HPDE6-E6E7 (cell line): ENCODE data around the gene HEBP2.
A peak's percentile ranks its signal among the peaks of the same experiment; 100 is the strongest.
"Not testable (repeated sequence)": the region's sequence is repeated elsewhere in the genome, so short reads cannot be mapped to it uniquely, and the experiment has no call there.

Experiments used
- DNase-seq: peaks from one replicate; pipeline ENCODE4 v3.0.0; 2011; ENCODE audit warnings: missing footprints; ENCODE audit errors: extremely low spot score

The HEBP2 gene, protein sequence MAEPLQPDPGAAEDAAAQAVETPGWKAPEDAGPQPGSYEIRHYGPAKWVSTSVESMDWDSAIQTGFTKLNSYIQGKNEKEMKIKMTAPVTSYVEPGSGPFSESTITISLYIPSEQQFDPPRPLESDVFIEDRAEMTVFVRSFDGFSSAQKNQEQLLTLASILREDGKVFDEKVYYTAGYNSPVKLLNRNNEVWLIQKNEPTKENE

DNA sequence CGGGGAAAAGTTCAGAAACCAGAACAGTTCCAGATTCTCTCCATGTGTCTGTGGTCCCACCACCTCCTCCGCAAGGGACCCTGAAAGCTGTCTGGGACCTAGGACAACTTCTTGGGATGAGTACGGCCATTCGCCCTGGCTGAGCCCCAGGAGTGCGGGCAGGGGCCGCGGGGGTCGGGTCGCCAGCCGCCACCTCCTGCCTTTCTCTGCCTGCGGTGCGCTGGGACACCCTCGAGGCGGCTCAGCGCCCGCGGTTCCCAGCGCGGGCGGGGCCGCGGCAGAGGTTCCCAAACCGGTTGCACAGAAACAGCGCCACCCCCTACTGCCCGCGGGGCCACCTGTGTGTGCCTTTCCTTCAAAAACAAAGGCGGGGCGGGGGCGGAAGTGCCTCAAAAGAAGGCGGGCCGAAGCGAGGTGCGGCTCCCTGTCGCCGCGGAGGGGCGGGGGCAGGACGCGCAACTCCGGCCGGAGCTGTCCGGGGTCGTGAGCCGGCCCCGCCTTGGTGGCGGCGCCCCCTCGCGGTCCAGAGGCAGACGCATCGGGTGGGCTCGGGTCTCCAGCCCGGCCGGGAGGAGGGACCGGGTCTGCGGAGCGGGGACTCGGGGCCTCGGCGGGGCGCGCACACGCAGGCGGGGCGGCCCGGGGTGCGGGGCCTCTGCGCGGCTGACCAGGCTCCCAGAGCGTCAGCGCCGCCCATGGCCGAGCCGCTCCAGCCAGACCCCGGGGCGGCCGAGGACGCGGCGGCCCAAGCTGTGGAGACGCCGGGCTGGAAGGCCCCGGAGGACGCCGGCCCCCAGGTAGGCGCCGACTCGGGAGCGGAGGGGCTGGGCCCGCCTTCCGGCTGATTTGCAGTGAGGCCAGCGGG, at the start of gene HEBP2:
Gene HEBP2, plus strand, starts transcription at position 423 of the 865 bp plus-strand sequence. Its CDS starts 273 bp downstream, at position 696.
- DNase-seq = peak; percentile 84

DNA sequence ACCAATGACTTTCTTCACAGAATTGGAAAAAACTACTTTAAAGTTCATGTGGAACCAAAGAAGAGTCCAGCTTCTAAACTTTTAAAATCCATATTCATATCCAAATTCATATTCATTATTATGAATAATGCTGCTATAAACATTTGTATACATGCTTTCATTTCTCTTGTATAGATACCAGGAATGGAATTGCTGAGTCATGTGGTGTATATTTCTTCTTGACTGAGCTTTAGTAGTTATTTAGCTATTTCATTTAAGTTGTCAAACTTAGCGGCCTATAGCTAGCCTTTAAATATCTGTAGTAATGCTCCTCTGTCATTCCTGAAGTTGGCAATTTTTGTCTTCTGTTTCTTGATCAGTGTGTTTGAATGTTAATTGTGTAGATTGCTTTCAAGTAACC, 46.1 kb upstream of the HEBP2 start:
- DNase-seq = no peak

- DNase-seq = not testable (repeated sequence)
Measured at GRCh38 chr6:138368684-138369083, 35.3 kb upstream of the HEBP2 start.

GRCh38 chr6:138370631-138371451, 33.2 kb upstream of the HEBP2 start:
- no peak for DNase-seq

DNA sequence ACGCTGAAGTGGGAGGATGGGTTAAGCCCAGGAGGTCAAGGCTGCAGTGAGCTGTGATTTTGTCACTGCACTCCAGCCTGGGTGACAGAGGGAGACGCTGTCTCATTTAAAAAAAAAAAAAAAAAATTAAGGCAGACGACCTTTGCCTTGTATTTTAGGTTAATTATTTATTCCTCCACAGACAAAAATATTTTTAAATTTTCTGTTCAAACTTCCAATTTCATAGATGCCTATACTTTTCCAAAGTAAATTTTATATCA, 32.6 kb upstream of the HEBP2 start:
- no peak for DNase-seq

DNA sequence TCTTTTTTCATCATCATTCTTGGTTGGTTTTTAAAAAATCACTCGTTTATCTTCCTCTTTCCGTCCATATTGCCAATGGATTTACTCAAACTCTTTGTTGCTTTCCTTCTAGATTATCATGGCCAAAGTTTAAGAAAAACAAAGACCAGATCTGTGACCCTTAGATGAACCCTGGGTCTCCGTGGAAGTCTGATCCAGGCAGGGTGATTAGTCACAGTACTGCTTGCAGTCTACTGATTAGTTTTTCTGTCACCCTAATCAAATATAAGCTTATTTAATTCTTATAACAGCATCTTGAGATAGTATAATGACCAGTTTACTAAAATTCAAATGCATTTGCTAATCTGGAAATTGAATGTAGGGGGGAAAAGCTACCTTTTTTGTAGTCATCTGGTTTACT, 32.3 kb upstream of the HEBP2 start:
- peak; percentile 29 for DNase-seq

DNA sequence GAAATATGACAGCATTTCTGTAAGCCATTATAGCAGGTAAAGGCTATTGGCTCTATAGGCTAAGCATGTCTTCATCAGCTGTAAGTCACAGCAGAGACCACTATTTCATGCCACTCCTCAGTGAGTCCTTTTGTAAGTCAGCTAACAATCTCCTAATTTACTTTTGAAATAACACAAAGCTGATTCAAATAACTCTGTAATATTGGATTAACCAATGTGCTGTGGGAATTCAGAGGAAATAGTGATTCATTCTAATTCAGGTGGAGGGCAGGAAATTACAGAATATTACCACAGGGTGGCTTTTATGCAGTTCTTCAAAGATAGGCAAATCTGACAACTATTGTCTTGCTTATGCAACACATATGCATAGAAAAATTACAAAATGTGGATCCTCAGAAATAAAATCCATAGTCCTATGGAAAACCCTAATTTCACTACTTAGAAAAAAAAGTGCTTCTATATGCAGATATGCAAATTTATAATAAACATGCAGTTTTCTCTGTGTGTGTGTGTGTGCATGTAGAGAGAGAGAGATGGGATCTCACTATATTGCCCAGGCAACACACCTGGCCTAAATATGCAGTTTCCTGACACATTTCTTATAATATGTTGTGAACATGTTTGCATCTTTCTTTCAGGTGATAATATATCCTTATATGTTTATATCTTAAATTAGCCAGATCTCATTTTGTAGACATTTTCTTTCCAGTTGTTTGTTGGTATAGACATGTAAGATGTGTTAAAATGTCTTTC, 31.1 kb upstream of the HEBP2 start:
- DNase-seq = no peak

- DNase-seq = no peak
Measured at GRCh38 chr6:138374230-138374629, 29.8 kb upstream of the HEBP2 start.

GRCh38 chr6:138374815-138375214, 29.2 kb upstream of the HEBP2 start:
- no peak for DNase-seq

DNA sequence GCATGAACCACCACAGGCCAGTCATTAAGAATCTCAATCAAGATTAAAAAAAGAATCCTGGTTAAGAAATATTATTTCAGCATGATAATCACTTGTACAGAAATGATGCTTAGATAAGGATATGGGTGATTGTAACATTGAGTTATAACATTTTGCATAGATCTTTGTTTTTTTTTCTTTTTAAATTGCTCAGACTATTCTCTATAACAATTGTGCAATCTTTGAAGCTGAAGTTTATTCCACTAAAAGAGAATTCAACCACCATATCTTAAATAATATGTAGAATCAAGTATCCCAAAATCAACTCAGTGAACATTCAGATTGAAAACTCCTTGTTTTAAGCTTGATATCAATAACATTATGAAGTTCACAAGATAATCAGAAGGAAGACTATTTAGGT, 27.0 kb upstream of the HEBP2 start:
- no peak for DNase-seq

DNA sequence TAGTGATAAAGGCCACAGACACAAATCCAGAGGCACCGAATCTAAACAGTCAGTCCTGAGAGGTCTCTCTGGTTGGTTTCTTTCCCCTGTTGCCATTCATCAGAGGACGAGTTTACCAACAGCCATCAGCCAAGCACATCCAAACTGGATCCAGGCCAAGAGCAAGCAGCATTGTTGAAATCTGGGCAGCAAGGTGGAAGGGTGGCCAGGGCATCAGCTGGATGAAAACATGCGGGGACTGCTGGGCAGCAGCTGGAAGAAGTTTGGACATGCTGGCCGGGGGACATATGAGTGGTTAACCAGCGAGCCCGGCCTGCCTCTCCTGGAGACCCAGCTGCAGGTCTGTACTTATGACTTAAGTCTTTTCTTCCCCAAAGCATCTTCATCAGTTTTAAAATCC, 26.2 kb upstream of the HEBP2 start, which contains the start of gene SMIM28:
Gene SMIM28, plus strand, starts transcription at position 62 of the 400 bp plus-strand sequence. Its CDS starts 168 bp downstream, at position 230.
- DNase-seq = no peak

DNA sequence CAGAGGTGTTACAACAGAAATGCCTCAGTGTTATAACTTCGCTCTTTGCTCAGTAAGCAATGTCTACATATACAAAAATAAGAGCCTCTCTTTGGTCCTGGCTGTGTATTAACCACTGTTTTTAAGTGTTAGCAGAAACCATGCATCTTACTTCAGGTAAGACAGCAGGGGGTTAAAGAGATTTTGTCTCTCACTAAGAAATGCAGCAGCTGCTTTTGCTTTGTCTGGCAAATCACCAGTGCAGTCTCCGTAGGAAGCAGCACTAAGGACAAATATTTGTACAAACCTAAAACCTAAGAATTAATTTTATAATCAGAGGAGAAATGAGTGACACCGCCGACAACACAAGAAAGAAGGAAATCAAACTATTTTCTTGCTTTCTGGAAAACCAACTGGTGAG, 25.6 kb upstream of the HEBP2 start:
- DNase-seq = no peak

DNA sequence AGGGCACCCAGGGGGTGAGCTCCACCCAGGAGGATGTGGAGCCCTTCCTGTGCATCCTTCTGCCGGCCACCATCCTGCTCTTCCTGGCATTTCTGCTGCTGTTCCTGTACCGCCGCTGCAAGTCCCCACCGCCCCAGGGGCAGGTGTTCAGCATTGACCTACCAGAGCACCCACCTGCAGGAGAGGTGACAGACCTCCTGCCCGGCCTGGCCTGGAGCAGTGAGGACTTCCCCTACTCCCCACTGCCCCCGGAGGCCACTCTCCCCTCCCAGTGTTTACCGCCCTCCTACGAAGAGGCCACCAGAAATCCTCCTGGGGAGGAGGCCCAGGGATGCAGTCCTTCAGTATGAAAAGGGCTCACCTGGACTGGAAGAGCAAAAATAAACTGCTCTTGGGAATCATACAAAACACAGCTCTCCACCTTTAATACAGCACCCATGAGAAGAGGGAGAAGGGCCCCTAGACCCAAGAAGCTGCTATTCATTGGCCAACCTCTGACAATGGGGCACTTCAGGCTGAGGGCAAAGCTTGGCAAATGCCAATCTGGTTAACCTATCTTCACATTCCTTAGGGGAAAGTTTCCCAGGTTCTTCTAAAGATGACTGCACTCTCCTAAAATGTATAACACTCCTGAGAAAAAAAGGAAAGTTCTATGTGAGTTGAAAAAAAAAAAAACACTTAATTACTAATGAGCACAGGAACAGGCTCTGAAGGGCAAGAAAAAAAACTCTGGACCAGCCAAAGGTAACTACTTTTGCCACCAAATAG, 21.3 kb upstream of the HEBP2 start:
- no peak for DNase-seq

- DNase-seq = no peak
Measured at GRCh38 chr6:138383776-138384175, 20.2 kb upstream of the HEBP2 start.

DNA sequence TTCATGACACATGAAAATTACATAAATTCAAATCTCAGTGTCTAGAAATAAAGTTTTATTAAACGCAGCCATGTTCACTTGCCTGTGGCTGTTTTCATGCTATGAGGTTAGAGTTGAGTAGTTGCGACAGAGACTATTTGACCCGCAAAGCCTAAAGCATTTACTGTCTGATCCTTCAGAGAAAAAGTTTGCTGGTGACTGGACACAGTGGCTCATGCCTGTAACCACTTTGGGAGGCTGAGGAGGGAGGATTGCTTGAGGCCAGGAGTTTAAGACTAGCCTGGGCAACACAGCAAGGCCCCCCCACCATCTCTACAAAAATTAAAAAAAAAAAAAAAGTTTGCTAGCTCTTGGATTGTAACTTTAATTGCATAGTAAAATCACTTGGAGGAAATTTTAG, 17.1 kb upstream of the HEBP2 start:
- DNase-seq = no peak

DNA sequence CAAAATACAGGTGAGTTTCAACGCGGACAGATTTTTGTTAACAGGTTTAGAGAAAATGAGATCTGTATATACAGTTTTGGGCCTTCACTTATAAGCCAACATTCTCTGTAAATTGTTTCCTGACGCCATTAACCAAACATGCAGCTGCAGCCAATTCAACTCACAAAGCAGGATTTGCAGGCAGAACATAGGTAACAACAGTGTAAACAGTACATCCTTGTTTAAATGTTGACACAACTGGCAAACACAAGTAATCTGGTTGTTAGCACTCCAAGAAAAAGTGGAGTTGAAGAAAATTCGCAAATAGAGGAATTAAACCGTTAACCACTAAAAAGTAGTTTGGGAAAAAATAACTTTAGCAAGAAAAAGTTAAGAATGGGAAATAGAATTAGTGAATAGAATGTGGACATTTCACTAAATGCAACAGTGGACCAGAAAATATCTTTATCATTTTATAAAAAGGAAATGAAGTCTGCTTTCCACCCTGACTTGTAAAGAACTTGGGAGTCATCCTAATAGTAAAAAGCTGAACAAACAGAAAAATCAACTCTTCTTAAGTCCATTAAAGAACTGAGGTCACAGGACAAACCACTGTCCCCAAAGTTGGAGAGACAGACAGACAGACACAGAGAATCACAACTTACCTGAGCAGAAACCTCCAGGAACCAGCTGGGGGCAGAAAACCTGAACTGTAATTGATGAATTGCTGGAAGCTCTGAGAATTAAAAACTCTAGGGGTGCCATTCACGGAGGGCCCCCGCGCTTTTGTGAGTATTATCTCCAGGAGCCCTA, 16.2 kb upstream of the HEBP2 start:
- no peak for DNase-seq

DNA sequence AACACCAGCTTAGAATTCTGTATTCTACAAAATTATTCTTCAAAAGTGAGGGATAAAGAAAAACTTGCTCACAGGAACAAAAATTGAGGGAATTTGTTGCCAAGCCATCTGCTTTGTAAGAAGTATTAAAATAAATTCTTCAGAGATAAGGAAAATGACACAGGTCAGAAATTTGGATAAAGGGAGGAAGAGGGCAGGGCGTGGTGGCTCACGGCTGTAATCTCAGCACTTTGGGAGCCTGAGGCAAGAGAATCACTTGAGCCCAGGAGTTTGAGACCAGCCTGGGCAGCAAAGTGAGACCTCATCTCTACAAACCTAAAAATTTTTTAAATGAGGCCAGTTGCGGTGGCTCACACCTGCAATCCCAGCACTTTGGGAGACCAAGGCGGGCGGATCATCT, 14.5 kb upstream of the HEBP2 start:
- no peak for DNase-seq

GRCh38 chr6:138393871-138394783, 9.9 kb upstream of the HEBP2 start:
- DNase-seq = no peak

DNA sequence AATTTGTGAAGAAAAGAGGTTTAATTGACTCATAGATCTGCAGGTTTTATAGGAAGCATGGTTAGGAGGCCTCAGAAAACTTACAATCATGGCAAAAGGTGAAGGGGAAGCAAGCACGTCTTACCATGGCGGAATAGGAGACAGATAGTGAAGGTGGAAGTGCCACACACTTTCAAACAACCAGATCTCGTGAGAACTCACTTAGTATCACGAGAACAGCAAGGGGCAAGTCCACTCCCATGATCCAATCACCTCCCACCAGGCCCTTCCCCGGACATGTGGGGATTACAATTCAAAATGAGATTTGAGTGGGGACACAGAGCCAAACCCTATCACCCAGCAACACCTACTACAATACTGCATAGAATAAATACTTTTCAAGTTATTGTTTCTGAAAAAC, 7.3 kb upstream of the HEBP2 start:
- no peak for DNase-seq
